Testis (tissue), 3 donors: Measurements from ENCODE around the gene ZMYND19. TPM values are rescaled to one million over a fixed set of nuclear protein-coding genes. Genes with fewer than 3 reads are reported as not detected.
"Not testable (repeated sequence)": the region's sequence is repeated elsewhere in the genome, so short reads cannot be mapped to it uniquely, and the experiment has no call there.

Experiments used
- DNase-seq: peaks from one replicate; pipeline ENCODE4 v3.0.0-alpha.2; 2019
- H3K27ac ChIP-seq, 2 donors: fragments of 200-600 bp; sonication (generic); one replicate each; pipeline ENCODE4 v1.5.1; 2019
- H3K27me3 ChIP-seq: fragments of 200-600 bp; sonication (generic); one replicate; pipeline ENCODE4 v1.5.1; 2019
- H3K36me3 ChIP-seq: fragments of 200-600 bp; sonication (generic); one replicate; pipeline ENCODE4 v1.5.1; 2017; ENCODE audit warnings: low read depth; ENCODE audit errors: missing control alignments
- H3K4me1 ChIP-seq: fragments of 200-600 bp; sonication (generic); one replicate; pipeline ENCODE4 v1.5.1; 2019
- H3K4me3 ChIP-seq, 2 donors: fragments of 200-600 bp; sonication (generic); one replicate each; pipeline ENCODE4 v1.5.1; 2017 to 2019
- H3K9me3 ChIP-seq: fragments of 200-600 bp; sonication (generic); one replicate; pipeline ENCODE4 v1.5.1; 2017
- CTCF ChIP-seq, 3 experiments: fragments of 450-650 bp in 2 of 3; fragments of 200-600 bp in 1 of 3; sonication (generic) in 1 of 3; IDR thresholded peaks; one replicate each; pipeline ENCODE4 v1.5.1; 2016 to 2019; ENCODE audit warnings: antibody characterized with exemption in 3 of 3, mild to moderate bottlenecking in 2 of 3, moderate library complexity in 1 of 3
- POLR2A ChIP-seq: fragments of 450-650 bp; IDR thresholded peaks from one replicate; pipeline ENCODE4 v1.6.1; 2017; ENCODE audit warnings: antibody characterized with exemption, mild to moderate bottlenecking, moderate library complexity
- WGBS, 2 donors: methylation state at CpG; one replicate each; pipeline ENCODE4 v1.1.5; 2018; 5-methylcytosine and 5-hydroxymethylcytosine counted together
- intact Hi-C: fragments of 100-400 bp; cut with DNase I; formaldehyde crosslinking; loops from one replicate; pipeline ENCODE4 v1.15.1; 2023; ENCODE audit warnings: low total_unique reads
- polyA plus RNA-seq: library from polyadenylated mRNA; stranded (reverse); fragments of 350-450 nt; fragmentation: Illumina TruSeq; extraction: RNeasy Lipid Tissue Mini Kit (QIAGEN cat#74804); gene quantifications from one replicate; pipeline ENCODE4 v1.2.3, GENCODE V29; 2014; ENCODE audit warnings: low read depth, low replicate concordance; ENCODE audit not compliant: insufficient read depth
- total RNA-seq, 2 donors: library from RNA; depleted of rRNA; stranded (reverse); fragments of >200 nt; gene quantifications; one replicate each; pipeline ENCODE4 v1.2.3, GENCODE V29; 2016

Gene ZMYND19
- total and polyA plus RNA-seq, 3 donors from 2014 or later, result 72.2 to 81.0 (median 73.8) TPM

DNA sequence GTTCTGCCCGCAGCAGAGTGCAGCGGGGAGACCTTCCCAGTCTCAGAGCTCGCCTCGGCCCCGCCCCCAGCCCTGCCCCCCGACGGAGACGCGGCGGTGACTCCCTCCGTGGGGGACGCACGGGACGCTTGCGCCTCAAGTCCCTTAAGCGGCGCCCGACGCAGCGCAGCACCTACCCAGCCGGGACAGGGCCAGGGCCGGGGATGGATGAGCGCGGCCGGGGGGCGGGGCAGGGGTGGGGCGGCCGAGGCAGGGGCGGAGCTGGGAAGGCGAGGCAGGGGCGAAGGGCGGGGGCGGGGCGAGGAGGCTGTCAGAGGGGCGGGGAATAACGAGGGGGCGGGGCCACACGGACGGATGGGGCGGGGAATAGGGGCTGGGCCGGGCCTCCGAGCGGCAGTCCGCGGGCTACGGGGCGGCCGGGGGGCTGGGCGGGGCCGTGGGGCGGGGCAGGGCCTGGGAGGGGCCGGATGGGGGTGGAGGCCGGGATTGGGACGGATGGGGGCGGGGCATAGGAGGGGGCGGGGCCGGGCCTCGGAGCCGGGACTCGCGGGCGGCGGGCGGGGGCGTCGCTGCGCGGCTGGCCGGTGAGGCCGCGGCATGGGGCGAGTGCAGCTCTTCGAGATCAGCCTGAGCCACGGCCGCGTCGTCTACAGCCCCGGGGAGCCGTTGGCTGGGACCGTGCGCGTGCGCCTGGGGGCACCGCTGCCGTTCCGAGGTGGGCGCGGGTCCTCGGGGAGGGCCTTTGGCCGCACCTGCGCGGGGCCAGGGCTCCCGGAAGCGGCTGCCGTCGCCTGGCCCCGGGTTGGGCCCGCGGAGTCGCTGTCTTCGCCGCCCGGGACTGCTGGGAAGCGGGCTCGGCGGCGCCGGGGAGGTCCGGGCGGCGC is 15.1 kb upstream of the ZMYND19 start, which contains the start of gene ARRDC1:
Gene ARRDC1, plus strand, starts transcription at position 566 of the 884 bp plus-strand sequence. Its CDS starts 32 bp downstream, at position 598.
- Histone ChIP-seq H3K4me1 (peaks cover 22% of the 10 kb centered on the region), H3K9me3 (no peaks in the 10 kb centered on the region), H3K4me3 (peak within 1 kb of the TSS; percentile 67 to 69), H3K36me3 (no peaks in the 10 kb centered on the region), H3K27me3 (no peaks in the 10 kb centered on the region), H3K27ac (peak within 1 kb of the TSS; percentile 3 to 72)
- WGBS, 2 donors, result 1 to 2% methylated on average over 9 to 27 of the region's 111 CpGs
- intact Hi-C loops, result no loop called here
- no peak for TF ChIP-seq POLR2A
- TF ChIP-seq CTCF (IDR thresholded peaks at IDR 0.05), result no peak
- DNase-seq, result peak; percentile 93

- Histone ChIP-seq H3K27ac (peak overlapping the region in 1 of 2 donors; percentile 3), H3K4me3 (peak overlapping the region; percentile 67 to 69), H3K36me3 (no peaks in the 10 kb centered on the region), H3K27me3 (no peaks in the 10 kb centered on the region), H3K4me1 (peaks cover 22% of the 10 kb centered on the region), H3K9me3 (no peaks in the 10 kb centered on the region)
- WGBS, 2 donors, result 8 to 32% methylated on average over 3 to 49 of the region's 49 CpGs
- DNase-seq, result no peak
- TF ChIP-seq POLR2A, result no peak
- intact Hi-C loops, result no loop called here
These were observed 14.2 kb upstream of the ZMYND19 start for GRCh38 chr9:137604345-137605086.

- Histone ChIP-seq H3K4me1 (peaks cover 22% of the 10 kb centered on the region), H3K4me3 (no peak overlapping the region), H3K36me3 (no peaks in the 10 kb centered on the region), H3K27ac (no peak overlapping the region), H3K9me3 (no peaks in the 10 kb centered on the region), H3K27me3 (no peaks in the 10 kb centered on the region)
- 54 to 68% methylated on average over 12 to 13 of the region's 13 CpGs for WGBS, 2 donors
- no peak for TF ChIP-seq CTCF (IDR thresholded peaks at IDR 0.05)
- no peak for TF ChIP-seq POLR2A
- intact Hi-C loops, result no loop called here
- no peak for DNase-seq
These were observed 13.6 kb upstream of the ZMYND19 start for GRCh38 chr9:137603879-137604278.

DNA sequence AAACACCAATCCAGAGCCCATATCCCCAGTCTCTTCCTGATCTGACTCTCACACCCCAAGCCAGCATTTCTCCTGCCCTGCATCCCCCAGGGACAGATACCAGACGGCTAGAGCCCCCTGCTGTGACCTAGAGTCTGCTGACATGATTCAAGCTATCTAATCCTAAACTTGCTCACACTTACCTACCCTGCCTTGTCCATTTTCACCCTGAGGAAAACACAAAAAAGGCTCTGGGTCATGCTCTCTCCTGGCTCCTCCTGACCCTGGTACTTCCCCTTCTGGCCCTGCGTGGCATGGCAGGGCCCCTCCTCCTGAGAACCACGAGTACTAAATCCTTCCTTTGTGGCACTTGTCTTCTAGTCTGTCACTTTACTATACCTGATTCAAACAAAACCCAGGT is 12.3 kb upstream of the ZMYND19 start:
- intact Hi-C loops, result no loop called here
- Histone ChIP-seq H3K9me3 (no peaks in the 10 kb centered on the region), H3K4me1 (peaks cover 22% of the 10 kb centered on the region), H3K27ac (no peak overlapping the region), H3K4me3 (no peak overlapping the region), H3K27me3 (no peaks in the 10 kb centered on the region), H3K36me3 (no peaks in the 10 kb centered on the region)
- TF ChIP-seq POLR2A, result no peak
- TF ChIP-seq CTCF (IDR thresholded peaks at IDR 0.05), result no peak
- 19 to 28% methylated on average over 3 of the region's 3 CpGs for WGBS, 2 donors
- no peak for DNase-seq

- Histone ChIP-seq H3K27me3 (no peaks in the 10 kb centered on the region), H3K27ac (no peak overlapping the region), H3K4me3 (no peak overlapping the region), H3K4me1 (no peaks in the 10 kb centered on the region), H3K36me3 (no peaks in the 10 kb centered on the region), H3K9me3 (no peaks in the 10 kb centered on the region)
- no peak for TF ChIP-seq POLR2A
- no peak for TF ChIP-seq CTCF (IDR thresholded peaks at IDR 0.05)
- intact Hi-C loops, result no loop called here
- 80 to 82% methylated on average over 8 of the region's 8 CpGs for WGBS, 2 donors
- DNase-seq, result no peak
These were observed 8.6 kb upstream of the ZMYND19 start for GRCh38 chr9:137598943-137599342.

- H3K9me3 ChIP-seq, H3K36me3 ChIP-seq, H3K27ac ChIP-seq, H3K27me3 ChIP-seq, DNase-seq, intact Hi-C loops, H3K4me3 ChIP-seq, H3K4me1 ChIP-seq: not testable (repeated sequence)
- 96 to 98% methylated on average over 7 of the region's 7 CpGs for WGBS, 2 donors
These were observed 6.3 kb upstream of the ZMYND19 start for GRCh38 chr9:137596577-137596976.
